Measurements from ENCODE around the gene SCAMP2.
"Not testable (repeated sequence)": the region's sequence is repeated elsewhere in the genome, so short reads cannot be mapped to it uniquely, and the experiment has no call there.

SCAMP2 gene, protein sequence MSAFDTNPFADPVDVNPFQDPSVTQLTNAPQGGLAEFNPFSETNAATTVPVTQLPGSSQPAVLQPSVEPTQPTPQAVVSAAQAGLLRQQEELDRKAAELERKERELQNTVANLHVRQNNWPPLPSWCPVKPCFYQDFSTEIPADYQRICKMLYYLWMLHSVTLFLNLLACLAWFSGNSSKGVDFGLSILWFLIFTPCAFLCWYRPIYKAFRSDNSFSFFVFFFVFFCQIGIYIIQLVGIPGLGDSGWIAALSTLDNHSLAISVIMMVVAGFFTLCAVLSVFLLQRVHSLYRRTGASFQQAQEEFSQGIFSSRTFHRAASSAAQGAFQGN

DNA sequence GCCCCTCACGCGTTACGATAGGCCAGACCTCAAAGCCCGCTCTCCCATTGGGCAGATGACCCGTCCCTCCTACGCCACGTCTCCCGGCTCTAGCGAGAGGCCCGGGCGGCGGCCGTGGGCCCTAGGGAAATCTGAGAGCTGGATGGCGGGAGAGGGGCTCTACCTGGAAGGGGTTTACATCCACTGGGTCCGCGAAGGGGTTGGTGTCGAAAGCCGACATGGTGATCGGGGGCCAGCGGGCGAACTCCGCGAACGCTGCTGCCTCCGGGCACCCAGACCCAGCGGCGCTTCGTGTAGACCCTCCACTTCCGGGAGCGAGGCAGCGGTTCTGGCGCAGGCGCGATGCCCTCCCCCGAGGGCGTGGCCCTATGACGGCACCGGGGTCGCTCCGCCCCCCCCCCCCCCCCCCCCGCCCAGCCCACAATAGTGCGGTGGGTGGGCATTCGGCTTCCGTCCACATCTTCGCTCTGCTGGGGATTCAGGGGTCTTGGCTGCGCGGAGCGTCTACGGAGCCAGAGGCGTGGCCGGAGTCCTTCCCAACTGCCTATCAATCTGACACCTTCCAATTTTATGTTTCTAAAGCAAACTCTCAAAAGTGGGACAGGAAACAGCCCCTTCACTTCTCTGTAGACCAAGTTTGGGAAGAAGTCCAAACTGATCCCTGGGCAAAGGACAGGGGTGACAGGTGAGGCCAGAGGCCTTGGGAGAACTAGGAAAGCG lies at the start of gene SCAMP2:
Gene SCAMP2 (minus strand): TSS at position 330 of the 720 bp plus-strand sequence. CDS start 110 bp downstream, at position 220.
- peak within 1 kb of the TSS; percentile 96 for H3K4me3 Mint-ChIP-seq
- no peaks in the 10 kb centered on the region for H3K27me3 Mint-ChIP-seq
- H3K36me3 Mint-ChIP-seq (ENCODE audit: low read depth) = peaks cover 9% of the 10 kb centered on the region
- no peaks in the 10 kb centered on the region for H3K9me3 Mint-ChIP-seq
- H3K4me1 Mint-ChIP-seq (ENCODE audit: low read depth) = peaks cover 55% of the 10 kb centered on the region
- H3K27ac Mint-ChIP-seq = peak within 1 kb of the TSS; percentile 92

DNA sequence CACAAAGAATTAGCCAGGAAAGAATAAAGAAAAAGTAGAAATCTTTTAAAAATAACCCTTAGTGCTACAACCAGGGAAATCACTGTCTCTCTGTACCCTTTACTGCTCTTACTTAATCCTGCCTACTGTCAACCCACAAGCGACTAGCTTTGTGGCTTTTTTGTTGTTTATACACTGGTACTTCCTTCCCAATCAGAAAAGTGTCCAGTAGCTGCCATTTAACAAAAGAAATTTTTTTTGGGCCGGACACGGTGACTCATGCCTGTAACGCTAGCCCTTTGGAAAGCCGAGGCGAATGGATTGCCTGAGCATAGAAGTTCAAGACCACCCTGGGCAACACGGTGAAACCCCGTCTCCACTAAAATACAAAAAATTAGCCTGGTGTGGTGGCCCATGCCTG lies 47.3 kb upstream of the SCAMP2 start:
- Mint-ChIP-seq H3K36me3 (ENCODE audit: low read depth) (peaks cover 71% of the 10 kb centered on the region), H3K4me3 (no peak overlapping the region), H3K27ac (no peak overlapping the region), H3K9me3 (no peaks in the 10 kb centered on the region), H3K4me1 (ENCODE audit: low read depth) (peaks cover 5% of the 10 kb centered on the region), H3K27me3 (no peaks in the 10 kb centered on the region)

DNA sequence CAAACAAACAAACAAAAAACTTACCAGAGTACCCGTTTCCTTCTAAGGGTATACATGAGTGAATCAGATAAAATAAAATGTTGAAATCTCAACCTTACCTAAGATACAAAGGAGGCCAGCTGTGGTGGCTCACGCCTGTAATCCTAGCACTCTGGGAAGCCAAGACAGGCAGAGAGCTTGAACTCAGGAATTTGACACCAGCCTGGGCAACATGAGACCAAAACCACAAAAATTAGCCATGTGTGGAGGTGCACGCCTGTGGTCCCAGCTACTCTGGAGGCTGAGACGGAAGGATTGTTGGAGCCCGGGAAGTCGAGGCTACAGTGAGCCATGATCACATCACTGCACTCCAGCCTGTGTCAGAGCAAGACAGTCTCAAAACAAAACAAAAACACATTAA lies 44.5 kb upstream of the SCAMP2 start:
- no peaks in the 10 kb centered on the region for H3K27me3 Mint-ChIP-seq
- H3K36me3 Mint-ChIP-seq (ENCODE audit: low read depth) = peaks cover 70% of the 10 kb centered on the region
- no peaks in the 10 kb centered on the region for H3K4me1 Mint-ChIP-seq (ENCODE audit: low read depth)
- H3K27ac Mint-ChIP-seq = no peak overlapping the region
- no peak overlapping the region for H3K4me3 Mint-ChIP-seq
- H3K9me3 Mint-ChIP-seq = no peaks in the 10 kb centered on the region

DNA sequence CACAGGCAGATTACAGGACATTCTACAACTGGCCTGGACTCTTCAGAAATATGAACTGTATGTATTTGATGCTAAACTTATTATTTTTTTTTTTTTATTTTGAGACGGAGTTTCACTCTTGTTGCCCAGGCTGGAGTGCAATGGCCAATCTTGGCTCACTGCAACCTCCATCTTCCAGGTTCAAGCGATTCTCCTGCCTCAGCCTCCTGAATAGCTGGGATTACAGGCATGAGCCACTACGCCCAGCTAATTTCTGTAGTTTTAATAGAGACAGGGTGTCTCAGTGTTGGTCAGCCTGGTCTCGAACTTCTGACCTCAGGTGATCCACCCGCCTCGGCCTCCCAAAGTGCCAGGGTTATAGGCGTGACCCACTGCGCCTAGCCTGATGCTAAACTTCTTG lies 40.6 kb upstream of the SCAMP2 start:
- peaks cover 56% of the 10 kb centered on the region for H3K36me3 Mint-ChIP-seq (ENCODE audit: low read depth)
- H3K4me1 Mint-ChIP-seq (ENCODE audit: low read depth); H3K4me3 Mint-ChIP-seq; H3K27me3 Mint-ChIP-seq; H3K9me3 Mint-ChIP-seq; H3K27ac Mint-ChIP-seq: not testable (repeated sequence)

DNA sequence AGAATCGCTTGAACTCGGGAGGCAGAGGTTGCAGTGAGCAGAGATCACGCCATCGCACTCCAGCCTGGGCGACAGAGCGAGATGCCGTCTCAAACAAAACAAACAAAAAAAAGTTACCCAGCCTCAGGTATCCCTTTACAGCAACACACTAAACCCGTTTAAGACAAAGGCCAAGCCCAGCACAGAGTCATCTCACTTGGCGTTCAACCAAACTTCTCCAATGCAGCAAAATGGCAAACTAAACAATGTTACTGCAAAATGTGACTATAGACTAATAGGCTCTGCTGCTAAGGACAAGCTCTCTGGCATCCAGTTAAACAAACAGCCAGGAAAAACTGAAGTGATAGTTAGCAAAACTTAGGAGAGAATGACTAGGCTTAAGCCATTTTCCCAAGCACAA lies 39.9 kb upstream of the SCAMP2 start:
- Mint-ChIP-seq H3K27me3 (no peaks in the 10 kb centered on the region), H3K4me3 (no peak overlapping the region), H3K4me1 (ENCODE audit: low read depth) (no peaks in the 10 kb centered on the region), H3K36me3 (ENCODE audit: low read depth) (peaks cover 58% of the 10 kb centered on the region), H3K9me3 (no peaks in the 10 kb centered on the region), H3K27ac (no peak overlapping the region)

DNA sequence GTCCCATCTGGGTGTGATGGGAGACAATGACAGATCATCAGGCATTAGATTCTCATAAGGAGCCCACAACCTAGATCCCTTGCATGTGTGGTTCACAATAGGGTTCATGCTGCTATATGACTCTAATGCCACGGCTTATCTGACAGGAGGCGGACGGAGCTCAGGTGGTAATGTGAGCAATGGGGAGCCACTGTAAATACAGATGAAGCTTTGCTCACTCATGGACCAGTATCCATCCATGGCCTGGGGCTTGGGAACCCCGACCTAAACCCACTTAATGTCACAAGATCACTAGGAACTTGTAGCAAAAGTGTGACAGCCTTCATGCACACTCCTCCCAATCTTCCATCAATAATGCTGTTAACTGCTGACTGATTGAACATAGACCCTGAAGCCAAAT lies 35.5 kb upstream of the SCAMP2 start:
- no peak overlapping the region for H3K4me3 Mint-ChIP-seq
- no peaks in the 10 kb centered on the region for H3K27me3 Mint-ChIP-seq
- no peak overlapping the region for H3K27ac Mint-ChIP-seq
- H3K9me3 Mint-ChIP-seq = no peaks in the 10 kb centered on the region
- H3K4me1 Mint-ChIP-seq (ENCODE audit: low read depth) = peaks cover 28% of the 10 kb centered on the region
- H3K36me3 Mint-ChIP-seq (ENCODE audit: low read depth) = peaks cover 54% of the 10 kb centered on the region

DNA sequence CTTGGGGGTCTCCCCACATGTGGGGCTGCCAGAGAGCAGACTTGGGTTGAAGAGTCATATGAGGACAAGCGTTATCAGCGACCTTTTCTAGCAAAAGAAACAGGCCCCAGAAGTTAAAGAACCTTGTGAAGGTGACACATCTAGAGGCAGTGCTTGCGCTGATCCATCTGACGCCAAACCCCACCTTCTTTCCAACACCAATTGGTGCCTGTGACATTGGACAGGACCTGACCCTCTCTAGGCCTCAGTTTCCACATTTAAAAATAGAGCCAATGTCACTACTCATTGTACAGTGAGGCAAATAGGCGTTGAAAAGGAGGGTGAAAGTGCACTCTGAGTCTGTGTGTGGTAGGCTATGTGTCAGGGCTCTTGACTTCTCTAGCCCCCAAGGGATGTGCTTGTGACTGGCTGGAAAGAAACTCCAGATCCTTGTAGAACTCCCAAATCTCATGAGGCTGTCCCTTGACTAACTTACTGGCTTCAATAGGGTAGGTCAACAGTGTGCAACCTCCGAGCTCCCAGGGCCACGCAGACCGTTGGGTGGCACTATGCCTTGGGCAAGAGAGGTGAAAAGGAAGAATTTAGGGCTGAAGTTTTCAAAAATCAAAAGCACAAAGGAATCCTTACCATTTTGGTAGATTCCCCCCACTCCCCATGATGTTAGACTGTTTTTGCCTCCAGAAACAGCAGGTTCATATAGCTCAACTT lies 34.2 kb upstream of the SCAMP2 start:
- peak overlapping the region; percentile 90 for H3K4me3 Mint-ChIP-seq
- H3K4me1 Mint-ChIP-seq (ENCODE audit: low read depth) = peaks cover 30% of the 10 kb centered on the region
- no peaks in the 10 kb centered on the region for H3K9me3 Mint-ChIP-seq
- H3K36me3 Mint-ChIP-seq (ENCODE audit: low read depth) = peaks cover 57% of the 10 kb centered on the region
- H3K27me3 Mint-ChIP-seq = no peaks in the 10 kb centered on the region
- H3K27ac Mint-ChIP-seq = peak overlapping the region; percentile 91

DNA sequence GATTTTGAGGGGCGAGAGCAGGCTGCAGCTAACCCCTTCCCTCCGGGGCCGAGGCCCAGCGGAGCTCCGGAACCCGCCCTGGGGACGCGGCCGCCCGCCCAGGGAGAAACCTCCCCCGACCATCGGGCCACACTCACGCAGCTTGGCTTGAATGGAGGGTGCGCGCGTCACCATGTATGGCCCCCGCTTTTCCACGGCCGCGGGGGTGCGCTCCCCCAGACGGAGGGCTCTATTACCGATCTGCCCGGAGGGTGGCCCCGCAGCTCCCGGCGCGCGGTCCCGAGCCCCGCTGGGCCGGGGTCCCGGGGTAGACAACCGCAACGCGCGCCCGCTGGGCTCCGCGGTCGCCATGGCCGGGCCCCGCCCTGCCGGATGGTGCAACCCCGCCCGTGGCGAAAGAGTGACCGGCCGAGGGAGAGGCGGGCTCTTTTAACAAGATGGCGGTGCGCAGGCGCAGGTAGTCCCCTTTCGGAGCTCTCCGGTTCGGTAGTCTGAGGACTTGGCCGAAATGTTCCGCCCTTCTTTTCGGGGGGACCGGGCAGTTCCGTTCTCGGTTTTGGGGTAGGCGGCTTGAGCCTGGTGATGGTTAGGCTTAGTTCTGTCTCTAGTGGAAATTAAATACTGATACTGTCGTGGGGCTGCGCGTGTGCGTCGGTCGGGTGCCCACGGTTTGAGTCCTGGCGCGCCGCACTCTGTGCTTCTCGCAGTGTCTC lies 33.4 kb upstream of the SCAMP2 start, which contains the start of gene FAM219B:
Gene FAM219B (minus strand): TSS at position 402 of the 713 bp plus-strand sequence. CDS start 51 bp downstream, at position 351.
- peak within 1 kb of the TSS; percentile 91 for H3K27ac Mint-ChIP-seq
- H3K4me1 Mint-ChIP-seq (ENCODE audit: low read depth) = peaks cover 33% of the 10 kb centered on the region
- H3K9me3 Mint-ChIP-seq = no peaks in the 10 kb centered on the region
- H3K36me3 Mint-ChIP-seq (ENCODE audit: low read depth) = peaks cover 60% of the 10 kb centered on the region
- H3K4me3 Mint-ChIP-seq = peak within 1 kb of the TSS; percentile 90
- no peaks in the 10 kb centered on the region for H3K27me3 Mint-ChIP-seq

DNA sequence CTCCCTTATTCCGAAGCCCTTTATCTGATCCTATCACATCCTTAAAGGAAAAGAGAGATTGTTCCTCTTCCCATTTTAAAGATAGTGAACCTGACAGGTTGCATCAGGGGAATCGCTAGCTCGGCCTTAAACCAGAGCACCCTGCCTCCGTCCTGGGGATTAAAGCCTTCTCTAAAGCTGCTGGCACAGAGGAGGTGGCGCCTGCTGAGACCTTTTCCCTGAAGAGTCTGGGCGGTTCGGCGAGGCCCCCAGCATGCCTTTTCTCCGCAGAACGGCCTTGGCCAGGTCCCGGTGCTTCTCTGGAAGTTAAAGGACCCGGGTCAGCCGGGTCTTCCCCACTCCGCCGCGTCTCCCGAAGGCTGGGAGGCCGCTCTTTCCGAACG lies 32.9 kb upstream of the SCAMP2 start:
- Mint-ChIP-seq H3K9me3 (no peaks in the 10 kb centered on the region), H3K36me3 (ENCODE audit: low read depth) (peaks cover 56% of the 10 kb centered on the region), H3K27ac (peak overlapping the region; percentile 76), H3K4me1 (ENCODE audit: low read depth) (peaks cover 35% of the 10 kb centered on the region), H3K4me3 (peak overlapping the region; percentile 90), H3K27me3 (no peaks in the 10 kb centered on the region)

DNA sequence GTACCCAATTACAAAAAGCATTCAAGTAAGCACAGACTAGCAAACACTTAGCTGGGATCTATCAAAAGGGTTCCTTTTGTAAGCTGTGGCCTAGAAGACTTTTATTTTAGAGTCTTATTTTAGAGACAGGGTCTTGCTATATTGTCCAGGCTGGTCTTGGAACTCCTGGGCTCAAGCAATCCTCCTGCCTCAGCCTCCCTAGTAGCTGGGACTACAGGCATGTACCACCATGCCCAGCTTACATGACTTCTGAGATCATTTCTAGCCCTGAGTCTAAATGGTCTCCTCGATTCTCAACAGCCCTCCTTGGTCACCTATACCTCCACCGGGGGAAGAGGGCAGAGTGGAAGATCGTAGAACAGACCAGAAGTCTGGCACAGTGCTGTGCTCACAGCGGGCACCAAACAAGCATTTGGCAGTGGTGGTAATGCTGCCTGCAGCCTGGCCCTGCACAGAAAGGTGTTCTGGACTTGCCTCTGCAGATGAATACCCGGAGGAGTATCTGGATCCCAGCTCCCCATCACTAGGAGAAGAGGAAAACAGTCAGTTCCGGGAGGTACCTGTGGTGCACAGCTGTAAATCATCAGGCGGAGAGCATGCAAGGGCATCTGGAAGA lies 31.1 kb upstream of the SCAMP2 start:
- no peak overlapping the region for H3K4me3 Mint-ChIP-seq
- H3K27ac Mint-ChIP-seq = peak overlapping the region; percentile 27
- no peaks in the 10 kb centered on the region for H3K9me3 Mint-ChIP-seq
- H3K4me1 Mint-ChIP-seq (ENCODE audit: low read depth) = peaks cover 35% of the 10 kb centered on the region
- peaks cover 65% of the 10 kb centered on the region for H3K36me3 Mint-ChIP-seq (ENCODE audit: low read depth)
- H3K27me3 Mint-ChIP-seq = no peaks in the 10 kb centered on the region

DNA sequence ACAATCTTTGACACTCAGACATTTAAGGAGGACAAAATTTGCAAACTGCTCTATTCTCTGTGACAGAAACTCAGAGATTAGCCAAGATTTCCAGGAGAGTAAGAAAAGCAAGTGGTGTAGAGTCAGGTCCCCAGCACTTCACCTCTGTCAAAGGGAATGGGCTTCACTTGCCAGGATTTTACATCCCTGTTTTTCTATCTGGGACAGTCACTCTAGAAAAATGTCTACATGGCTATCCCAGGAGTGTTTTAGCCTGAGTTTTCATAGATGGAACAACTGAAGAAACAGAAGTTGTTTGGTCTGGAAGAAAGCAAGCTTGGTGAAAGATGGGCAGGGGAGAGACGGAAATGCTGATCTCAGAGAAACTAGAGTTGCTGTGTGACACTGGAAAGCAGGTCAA lies 30.5 kb upstream of the SCAMP2 start:
- Mint-ChIP-seq H3K36me3 (ENCODE audit: low read depth) (peaks cover 65% of the 10 kb centered on the region), H3K27ac (peak overlapping the region; percentile 27), H3K9me3 (no peaks in the 10 kb centered on the region), H3K4me3 (no peak overlapping the region), H3K4me1 (ENCODE audit: low read depth) (peaks cover 35% of the 10 kb centered on the region), H3K27me3 (no peaks in the 10 kb centered on the region)

DNA sequence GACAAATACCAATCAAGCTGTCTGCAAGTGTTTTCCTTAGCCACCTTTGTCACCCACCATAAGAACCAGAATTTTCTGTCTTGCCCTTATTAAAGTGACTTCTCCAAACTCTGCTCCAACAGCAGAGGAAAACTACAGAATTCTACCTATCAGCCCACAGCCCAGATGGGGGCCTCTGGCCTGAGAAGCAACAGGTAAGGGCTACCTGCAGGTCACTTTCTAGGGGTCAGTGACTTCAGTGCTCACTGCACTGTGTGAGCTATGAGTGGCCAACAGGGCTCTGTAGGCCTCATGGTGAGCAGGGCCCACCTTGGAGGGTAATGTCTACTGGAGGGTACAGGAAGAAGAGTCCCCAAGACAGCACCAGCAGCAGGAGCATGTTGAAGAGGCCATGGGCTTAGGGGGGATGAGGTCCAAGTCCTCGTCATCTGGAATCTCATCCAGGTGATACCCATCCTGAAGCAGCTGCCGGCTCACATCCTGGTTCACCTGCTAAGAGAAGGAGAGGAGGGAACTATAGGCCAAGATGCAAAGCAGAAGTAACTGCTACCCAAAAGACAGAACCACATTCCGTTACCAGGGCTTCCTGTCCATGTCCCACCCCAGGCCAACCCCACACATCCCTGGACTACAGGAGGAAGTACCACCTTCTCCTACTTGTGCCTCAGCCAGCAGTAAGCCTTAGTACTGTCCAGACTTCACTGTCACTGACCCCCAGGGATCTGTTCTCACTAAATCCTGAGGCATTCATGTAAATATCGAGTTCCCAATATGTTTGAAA lies 29.3 kb upstream of the SCAMP2 start:
- H3K9me3 Mint-ChIP-seq = no peaks in the 10 kb centered on the region
- peak overlapping the region; percentile 63 for H3K27ac Mint-ChIP-seq
- no peaks in the 10 kb centered on the region for H3K27me3 Mint-ChIP-seq
- H3K36me3 Mint-ChIP-seq (ENCODE audit: low read depth) = peaks cover 61% of the 10 kb centered on the region
- H3K4me1 Mint-ChIP-seq (ENCODE audit: low read depth) = peaks cover 31% of the 10 kb centered on the region
- H3K4me3 Mint-ChIP-seq = no peak overlapping the region

DNA sequence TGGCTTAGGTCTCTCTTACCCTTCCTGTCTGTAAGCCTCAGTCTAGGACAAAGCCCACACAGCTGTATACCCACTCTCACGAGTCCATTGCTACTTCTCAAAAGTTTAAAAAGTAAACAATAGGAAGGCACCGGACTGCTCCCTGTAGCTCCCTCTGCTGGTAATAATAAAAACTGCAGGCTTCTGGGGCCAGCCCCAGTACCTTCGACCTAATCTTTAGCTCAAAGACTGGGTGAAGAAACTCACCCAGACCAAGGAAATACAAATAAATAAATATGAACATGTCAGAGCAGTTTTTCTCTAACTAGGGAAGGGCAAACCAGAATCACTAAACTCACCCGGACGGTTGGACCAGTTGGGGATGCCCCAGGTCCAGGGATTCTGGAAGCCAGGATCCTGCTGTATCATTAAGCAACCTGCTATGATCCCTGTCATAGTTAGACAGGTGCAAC lies 28.5 kb upstream of the SCAMP2 start:
- Mint-ChIP-seq H3K9me3 (no peaks in the 10 kb centered on the region), H3K4me3 (no peak overlapping the region), H3K4me1 (ENCODE audit: low read depth) (peaks cover 23% of the 10 kb centered on the region), H3K27ac (no peak overlapping the region), H3K36me3 (ENCODE audit: low read depth) (peaks cover 59% of the 10 kb centered on the region), H3K27me3 (no peaks in the 10 kb centered on the region)

DNA sequence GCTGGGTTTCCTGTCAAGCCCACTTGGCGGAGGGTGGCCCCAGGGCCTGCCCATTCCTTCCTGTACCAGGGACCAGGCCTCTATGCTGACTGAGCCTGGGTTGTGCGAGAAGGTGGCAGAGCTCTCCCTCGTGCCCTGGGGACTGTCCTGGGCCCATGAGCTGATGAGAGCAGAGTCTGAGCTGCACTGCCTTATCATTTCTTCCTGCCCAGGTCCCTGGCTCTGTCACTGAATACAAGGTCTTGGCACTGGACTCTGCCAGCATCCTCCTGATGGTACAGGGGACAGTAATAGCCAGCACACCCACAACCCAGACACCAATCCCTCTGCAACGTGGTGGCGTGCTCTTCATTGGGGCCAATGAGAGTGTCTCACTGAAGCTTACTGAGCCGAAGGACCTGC lies 24.1 kb upstream of the SCAMP2 start:
- Mint-ChIP-seq H3K9me3 (no peaks in the 10 kb centered on the region), H3K4me3 (no peak overlapping the region), H3K27ac (no peak overlapping the region), H3K36me3 (ENCODE audit: low read depth) (peaks cover 47% of the 10 kb centered on the region), H3K27me3 (no peaks in the 10 kb centered on the region), H3K4me1 (ENCODE audit: low read depth) (peaks cover 21% of the 10 kb centered on the region)
